B cell (primary cell): ENCODE data around the gene MED13. TPM values are rescaled to one million over a fixed set of nuclear protein-coding genes. Genes with fewer than 3 reads are reported as not detected.

Experiments used
- ATAC-seq: fragments of 200-7000 bp; cut with Tn5 transposase; one replicate; pipeline ENCODE4 v1.10.0; 2021; ENCODE audit warnings: low read depth, mild to moderate bottlenecking, moderate number of reproducible peaks, moderate library complexity
- CTCF ChIA-PET: fragments of 350-600 bp; sonication (Branson Sonifier 250); formaldehyde crosslinking; loops from one replicate; lab custom pipeline; 2021; ENCODE audit warnings: antibody characterized with exemption, inconsistent platforms; lab: Charles Lee
- POLR2A ChIA-PET: fragments of 350-600 bp; sonication (Branson Sonifier 250); formaldehyde crosslinking; loops from one replicate; lab custom pipeline; 2021; ENCODE audit warnings: antibody characterized with exemption; lab: Charles Lee
- DNase-seq: peaks from one replicate; pipeline ENCODE4 v3.0.0; 2013
- H2AFZ ChIP-seq: 2 replicates; pipeline ENCODE4 v1.6.1; 2012; ENCODE audit warnings: mild to moderate bottlenecking, low read depth, low read length; ENCODE audit not compliant: insufficient read depth, poor library complexity, severe bottlenecking
- H3K27ac ChIP-seq, 2 donors: 1 replicate in 1 of 2; 2 replicates in 1 of 2; pipeline ENCODE4 v1.5.1; 2012 to 2013; ENCODE audit warnings: low read length in 2 of 2, mild to moderate bottlenecking in 2 of 2, moderate library complexity in 1 of 2
- H3K27me3 ChIP-seq, 4 experiments: fragments of 200-600 bp in 1 of 4; sonication (generic) in 1 of 4; replicated peaks in 1 of 4; 1 replicate in 2 of 4; 2 replicates in 2 of 4; pipeline versions ENCODE4 v1.6.1 to v1.7.0; 2013 to 2016; ENCODE audit warnings: low read length in 3 of 4, mild to moderate bottlenecking in 2 of 4, mixed read lengths in 1 of 4, moderate library complexity in 1 of 4; ENCODE audit not compliant: insufficient read depth in 4 of 4, control insufficient read depth in 3 of 4; ENCODE audit errors: control extremely low read depth in 1 of 4
- H3K36me3 ChIP-seq, 2 experiments: replicated peaks in 1 of 2; 1 replicate in 1 of 2; 2 replicates in 1 of 2; pipeline versions ENCODE4 v1.6.1 to v1.7.1; 2013; ENCODE audit warnings: low read length in 1 of 2; ENCODE audit not compliant: insufficient read depth in 2 of 2, control insufficient read depth in 1 of 2; ENCODE audit errors: control extremely low read depth in 1 of 2, extremely low read depth in 1 of 2
- H3K4me1 ChIP-seq, 2 donors: fragments of 200-600 bp in 1 of 2; sonication (generic) in 1 of 2; 1 replicate in 1 of 2; 2 replicates in 1 of 2; pipeline versions ENCODE4 v1.5.1 to v1.6.1; 2013 to 2017; ENCODE audit warnings: low read length in 2 of 2; ENCODE audit not compliant: control insufficient read depth in 2 of 2, insufficient read depth in 2 of 2
- H3K4me2 ChIP-seq: replicated peaks from 2 replicates; pipeline ENCODE3; 2012; ENCODE audit warnings: mild to moderate bottlenecking, low read depth, low read length; ENCODE audit not compliant: poor library complexity, severe bottlenecking
- H3K4me3 ChIP-seq, 5 experiments: fragments of 200-600 bp in 1 of 5; sonication (generic) in 1 of 5; 1 replicate in 3 of 5; 2 replicates in 2 of 5; pipeline versions ENCODE4 v1.5.1 to v1.7.0; 2011 to 2016; ENCODE audit warnings: low read length in 4 of 5, mild to moderate bottlenecking in 4 of 5, low read depth in 2 of 5, control low read depth in 1 of 5, moderate library complexity in 1 of 5; ENCODE audit not compliant: insufficient read depth in 1 of 5; ENCODE audit errors: control extremely low read depth in 1 of 5, extremely low read depth in 1 of 5
- H3K79me2 ChIP-seq: fragments of 200-600 bp; sonication (generic); one replicate; pipeline ENCODE4 v1.6.0; 2016; ENCODE audit warnings: low read length; ENCODE audit not compliant: control insufficient read depth, insufficient read depth
- H3K9ac ChIP-seq: fragments of 200-600 bp; sonication (generic); 2 replicates; pipeline ENCODE4 v1.6.1; 2017; ENCODE audit warnings: mild to moderate bottlenecking, low read length, moderate library complexity
- H3K9me3 ChIP-seq, 3 donors: one replicate each; pipeline versions ENCODE4 v1.6.1 to v1.7.1; 2013; ENCODE audit warnings: low read length in 2 of 3; ENCODE audit not compliant: control insufficient read depth in 2 of 3, insufficient read depth in 1 of 3; ENCODE audit errors: control extremely low read depth in 1 of 3
- H4K20me1 ChIP-seq: 2 replicates; pipeline ENCODE4 v1.6.0; 2012; ENCODE audit warnings: mild to moderate bottlenecking, low read length; ENCODE audit not compliant: insufficient read depth, control insufficient read depth, poor library complexity, severe bottlenecking
- H3K27ac Mint-ChIP-seq: one replicate; pipeline ENCODE4 v1.8.0; 2021; ENCODE audit warnings: mixed read lengths
- H3K27me3 Mint-ChIP-seq: one replicate; pipeline ENCODE4 v1.8.0; 2021; ENCODE audit warnings: mixed read lengths
- H3K4me1 Mint-ChIP-seq: one replicate; pipeline ENCODE4 v1.8.0; 2021; ENCODE audit warnings: mixed read lengths
- H3K4me3 Mint-ChIP-seq: one replicate; pipeline ENCODE4 v1.8.0; 2021; ENCODE audit warnings: mixed read lengths
- H3K9me3 Mint-ChIP-seq: one replicate; pipeline ENCODE4 v1.8.0; 2022; ENCODE audit warnings: mixed read lengths; ENCODE audit not compliant: insufficient read depth
- CTCF ChIP-seq: fragments of 200-600 bp; IDR thresholded peaks from one replicate; pipeline ENCODE4 v1.8.0; 2022; ENCODE audit warnings: antibody characterized with exemption, mild to moderate bottlenecking
- EZH2 ChIP-seq: IDR thresholded peaks from 2 replicates; pipeline ENCODE4 v1.6.1; 2012; ENCODE audit warnings: borderline replicate concordance, low read depth, mild to moderate bottlenecking, moderate library complexity, low read length; ENCODE audit not compliant: insufficient read depth, poor library complexity, severe bottlenecking
- WGBS: methylation state at CpG from one replicate; pipeline ENCODE4 v1.1.5; 2013; ENCODE audit warnings: missing lambda C conversion rate; ENCODE audit not compliant: insufficient coverage; 5-methylcytosine and 5-hydroxymethylcytosine counted together
- intact Hi-C: fragments of 100-400 bp; cut with micrococcal nuclease; formaldehyde crosslinking; loops from one replicate; pipeline ENCODE4 v1.10.0; 2022
- polyA plus RNA-seq: library from polyadenylated mRNA; depleted of rRNA; stranded (reverse); fragments of >200 nt; gene quantifications from 2 replicates; pipeline ENCODE4 v1.2.3, GENCODE V29; 2012
- total RNA-seq, 2 donors: library from RNA; stranded (reverse); fragments of 120-200 nt in 1 of 2; gene quantifications; 1 replicate in 1 of 2; 2 replicates in 1 of 2; pipeline versions ENCODE4 v1.2.3 to v1.2.4, GENCODE V29; 2013 to 2022

MED13 gene
- total and polyA plus RNA-seq, 2 donors (not counting 1 experiment from before 2014, with no cell fraction given), result 17.3 to 120 TPM

DNA sequence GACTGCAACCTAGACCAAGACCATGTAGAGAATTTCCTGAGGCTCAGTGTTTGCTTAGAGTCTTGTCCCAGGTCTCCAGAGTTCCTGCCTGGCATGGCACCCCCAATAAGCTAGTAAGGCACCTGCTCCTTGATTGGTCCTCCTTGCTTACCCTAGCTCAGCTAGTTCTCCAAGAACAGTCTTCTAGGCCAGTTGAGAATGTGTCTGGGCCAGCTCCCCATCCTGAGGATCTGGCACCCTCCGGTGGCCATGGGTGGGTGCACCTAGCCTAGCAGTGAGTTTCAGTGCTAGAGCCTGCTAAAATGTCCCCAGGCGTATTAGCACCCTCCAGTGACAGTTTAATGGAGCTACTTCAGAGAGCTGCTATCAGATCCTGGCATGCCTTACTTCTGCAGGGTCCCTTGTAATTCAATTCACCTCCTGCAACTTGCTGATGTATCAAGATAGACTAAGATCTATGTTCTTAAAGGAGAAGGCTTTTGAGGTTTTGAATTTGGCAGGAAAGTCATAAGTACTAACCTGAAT is 44.4 kb upstream of the MED13 start:
- H3K36me3 ChIP-seq, result no peaks in the 10 kb centered on the region
- no peaks in the 10 kb centered on the region for H3K9me3 Mint-ChIP-seq
- ATAC-seq (peak; percentile 97), DNase-seq (peak; percentile 76)
- no peak overlapping the region for H3K4me3 Mint-ChIP-seq
- H3K79me2 ChIP-seq, result no peaks in the 10 kb centered on the region
- no peaks in the 10 kb centered on the region for H3K4me1 ChIP-seq
- no peaks in the 10 kb centered on the region for H3K9me3 ChIP-seq
- intact Hi-C loops, result loop anchor here (2.0 to 10.0 kb wide), 3 partner anchors 45 to 472 kb away; partner anchors contain the start of gene MED13
- no peak overlapping the region for H3K27ac Mint-ChIP-seq
- CTCF ChIA-PET, result interaction anchor here (0.5 to 3.4 kb wide), 30 partner anchors 11 to 474 kb away, joined by 3 to 29 read pairs (median 4); partner anchors contain the start of gene MED13
- H3K27me3 Mint-ChIP-seq, result peaks cover 10% of the 10 kb centered on the region
- POLR2A ChIA-PET, result interaction anchor here (0.9 kb wide), 1 partner anchor 44 kb away, joined by 3 read pairs; no protein-coding TSS in a partner anchor
- H3K27ac ChIP-seq, result no peak overlapping the region
- 26% methylated on average over 2 of the region's 2 CpGs for WGBS
- no peaks in the 10 kb centered on the region for H4K20me1 ChIP-seq
- no peak overlapping the region for H2AFZ ChIP-seq
- no peaks in the 10 kb centered on the region for H3K4me1 Mint-ChIP-seq
- H3K4me3 ChIP-seq, result no peak overlapping the region
- H3K27me3 ChIP-seq, result peaks cover 0 to 4% (median 0%) of the 10 kb centered on the region in 4 experiments
- no peak for TF ChIP-seq EZH2
- peak; percentile 74 for TF ChIP-seq CTCF
- H3K9ac ChIP-seq, result no peak overlapping the region
- H3K4me2 ChIP-seq, result no peak overlapping the region

DNA sequence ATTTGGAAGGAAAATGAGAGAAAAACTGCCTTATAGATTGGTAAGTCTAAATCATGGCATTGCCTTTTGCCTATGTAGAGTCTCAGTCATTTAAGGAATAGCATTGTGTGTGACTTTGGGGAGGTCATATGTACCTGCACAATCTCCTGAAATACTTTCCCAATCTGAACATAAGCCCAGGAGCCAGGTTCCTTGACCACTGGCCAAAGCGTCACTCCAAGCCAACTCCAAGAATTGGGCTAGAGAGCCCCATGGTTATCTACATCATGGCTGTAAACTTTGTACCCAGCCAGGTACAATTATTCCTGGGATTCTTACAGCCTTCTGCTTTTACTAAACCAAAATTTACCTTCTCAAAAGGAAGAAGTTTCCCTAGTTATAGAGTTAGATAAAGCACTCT is 40.8 kb upstream of the MED13 start:
- 100% methylated on average over 1 of the region's 1 CpG for WGBS
- Histone ChIP-seq H3K4me3 (no peak overlapping the region), H3K79me2 (no peaks in the 10 kb centered on the region), H3K9me3 (no peaks in the 10 kb centered on the region), H2AFZ (no peak overlapping the region), H3K27me3 (no peaks in the 10 kb centered on the region), H3K4me1 (no peaks in the 10 kb centered on the region), H3K36me3 (no peaks in the 10 kb centered on the region), H4K20me1 (no peaks in the 10 kb centered on the region), H3K27ac (no peak overlapping the region), H3K4me2 (no peak overlapping the region), H3K9ac (no peak overlapping the region)
- POLR2A ChIA-PET, result no interaction called here
- Mint-ChIP-seq H3K27me3 (peaks cover 7% of the 10 kb centered on the region), H3K4me3 (no peak overlapping the region), H3K4me1 (no peaks in the 10 kb centered on the region), H3K27ac (no peak overlapping the region), H3K9me3 (no peaks in the 10 kb centered on the region)
- DNase-seq, result no peak
- intact Hi-C loops, result loop anchor here (5.0 to 10.0 kb wide), 2 partner anchors 61 to 469 kb away; no protein-coding TSS in a partner anchor
- TF ChIP-seq CTCF, result no peak
- CTCF ChIA-PET, result no interaction called here
- no peak for ATAC-seq
